HepG2 (cell line): ENCODE results near the gene PHF10. TPM values are rescaled to one million over a fixed set of nuclear protein-coding genes. Genes with fewer than 3 reads are reported as not detected.

Source experiments
- AHR ChIP-seq: IDR thresholded peaks from 2 replicates; pipeline ENCODE4 v1.6.1; 2018; ENCODE audit warnings: missing genetic modification reagents, missing compliant biosample characterization
- ARNT ChIP-seq: fragments of 450-650 bp; IDR thresholded peaks from 2 replicates; pipeline ENCODE4 v1.6.1; 2017
- ATF4 ChIP-seq, 2 experiments: fragments of 450-650 bp in 1 of 2; sonication (generic) in 1 of 2; formaldehyde crosslinking; IDR thresholded peaks; 2 replicates each; pipeline versions ENCODE4 v1.5.0 to v1.8.0; 2020 to 2022; ENCODE audit warnings: mild to moderate bottlenecking in 1 of 2, missing genetic modification reagents in 1 of 2
- BCL3 ChIP-seq: sonication (generic); formaldehyde crosslinking; IDR thresholded peaks from 2 replicates; pipeline ENCODE4 v1.5.1; 2020; ENCODE audit warnings: mild to moderate bottlenecking, missing genetic modification reagents, moderate library complexity
- BCL6 ChIP-seq: IDR thresholded peaks from 2 replicates; pipeline ENCODE4 v1.6.1; 2016; ENCODE audit warnings: missing genetic modification reagents, missing compliant biosample characterization
- FOXJ3 ChIP-seq: sonication (generic); formaldehyde crosslinking; IDR thresholded peaks from 2 replicates; pipeline ENCODE4 v1.4.0; 2020; ENCODE audit warnings: missing genetic modification reagents, mild to moderate bottlenecking, borderline replicate concordance
- HNF1A ChIP-seq, 2 experiments: sonication (generic) in 1 of 2; formaldehyde crosslinking in 1 of 2; IDR thresholded peaks; 2 replicates each; pipeline versions ENCODE4 v1.4.0 to v1.6.1; 2016 to 2020; ENCODE audit warnings: borderline replicate concordance in 1 of 2, low read depth in 1 of 2, mild to moderate bottlenecking in 1 of 2, missing genetic modification reagents in 1 of 2
- KDM5B ChIP-seq: sonication (generic); formaldehyde crosslinking; IDR thresholded peaks from 2 replicates; pipeline ENCODE4 v1.4.0; 2020; ENCODE audit warnings: missing genetic modification reagents, mild to moderate bottlenecking, borderline replicate concordance
- KLF16 ChIP-seq, 2 experiments: sonication (generic) in 1 of 2; formaldehyde crosslinking in 1 of 2; IDR thresholded peaks; 2 replicates each; pipeline versions ENCODE4 v1.6.1 to v1.8.0; 2016 to 2023; ENCODE audit warnings: missing genetic modification reagents in 2 of 2, missing compliant biosample characterization in 1 of 2
- MLLT10 ChIP-seq: sonication (generic); formaldehyde crosslinking; IDR thresholded peaks from 2 replicates; pipeline ENCODE4 v1.4.0; 2020; ENCODE audit warnings: missing genetic modification reagents
- SMC3 ChIP-seq: IDR thresholded peaks from 2 replicates; pipeline ENCODE4 v1.6.1; 2011; ENCODE audit warnings: low read length, improper control_type of control experiment
- TEAD3 ChIP-seq: optimal IDR thresholded peaks from 2 replicates; pipeline ENCODE3; 2016; ENCODE audit warnings: borderline replicate concordance
- ZFY ChIP-seq: sonication (generic); formaldehyde crosslinking; IDR thresholded peaks from 2 replicates; pipeline ENCODE4 v1.4.0; 2020; ENCODE audit warnings: missing genetic modification reagents
- ZMAT3 ChIP-seq: sonication (generic); formaldehyde crosslinking; conservative IDR thresholded peaks from 2 replicates; pipeline ENCODE4 v1.7.0; 2021; ENCODE audit warnings: missing genetic modification reagents
- ZMAT5 ChIP-seq: sonication (generic); formaldehyde crosslinking; IDR thresholded peaks from 2 replicates; pipeline ENCODE4 v1.5.0; 2020; ENCODE audit warnings: mild to moderate bottlenecking, low read depth, missing genetic modification reagents, borderline replicate concordance
- ZNF256 ChIP-seq: sonication (generic); formaldehyde crosslinking; conservative IDR thresholded peaks from 2 replicates; pipeline ENCODE4 v1.4.0; 2020; ENCODE audit warnings: missing genetic modification reagents
- ZNF329 ChIP-seq: sonication (generic); formaldehyde crosslinking; IDR thresholded peaks from 2 replicates; pipeline ENCODE4 v1.9.0; 2021; ENCODE audit warnings: low read depth, mild to moderate bottlenecking, missing genetic modification reagents
- ZNF414 ChIP-seq: sonication (generic); formaldehyde crosslinking; IDR thresholded peaks from 2 replicates; pipeline ENCODE4 v1.5.0; 2020; ENCODE audit warnings: missing genetic modification reagents
- ZNF580 ChIP-seq: IDR thresholded peaks from 2 replicates; pipeline ENCODE4 v1.6.1; 2016; ENCODE audit warnings: low read depth, borderline replicate concordance
- ZSCAN21 ChIP-seq: sonication (generic); formaldehyde crosslinking; IDR thresholded peaks from 2 replicates; pipeline ENCODE4 v1.8.0; 2022; ENCODE audit warnings: mild to moderate bottlenecking, missing genetic modification reagents, moderate library complexity, borderline replicate concordance
- polyA plus RNA-seq, 8 experiments: library from polyadenylated mRNA; depleted of rRNA in 3 of 8; stranded (reverse) in 7 of 8; unstranded in 1 of 8; fragments of >200 nt; fragmentation: Illumina TruSeq in 4 of 8; extraction: Trizol in 4 of 8; gene quantifications; 2 replicates each; pipeline versions ENCODE4 v1.2.1 to v1.2.3, GENCODE V29; 2011 to 2016; ENCODE audit warnings: low read depth in 4 of 8, missing spikeins in 1 of 8, mixed read lengths in 1 of 8; ENCODE audit not compliant: insufficient read depth in 1 of 8
- total RNA-seq, 5 experiments: library from RNA; depleted of rRNA; stranded (reverse); fragments of >200 nt; fragmentation: Illumina TruSeq; extraction: Trizol; gene quantifications; 2 replicates each; pipeline ENCODE4 v1.2.3, GENCODE V29; 2016; ENCODE audit warnings: low read depth in 1 of 5

PHF10 gene
- total and polyA plus RNA-seq, 2 of the 13 experiments (the other 11 are each of a cell fraction or from before 2014, with no cell fraction given), result 42.1 to 84.1 TPM

- TF ChIP-seq HNF1A (IDR thresholded peaks at IDR 0.05; ENCODE audit: low read depth) (no peak), HNF1A (CRISPR knock-in tag; IDR thresholded peaks at IDR 0.05; ENCODE audit: borderline replicate concordance) (peak; percentile 73), BCL6 (CRISPR knock-in tag) (peak; percentile 44), SMC3 (no peak), KLF16 (CRISPR knock-in tag; IDR thresholded peaks at IDR 0.05) (peak in 1 of 2 experiments; percentile 99; a peak in 3 of 4 replicates), ATF4 (CRISPR knock-in tag; IDR thresholded peaks at IDR 0.05) (peak in 1 of 2 experiments; percentile 75; a peak in 2 of 4 replicates), ZMAT3 (peak; percentile 95), MLLT10 (CRISPR knock-in tag) (no peak), ZFY (CRISPR knock-in tag) (peak; percentile 95), ZNF580 (CRISPR knock-in tag) (peak; percentile 91; the same call in 1 of the 2 replicates), ZMAT5 (CRISPR knock-in tag) (0 out of 2 replicates have a peak, but pooled peaks have one; percentile 65), ZSCAN21 (CRISPR knock-in tag) (peak; percentile 44; the same call in 1 of the 2 replicates), FOXJ3 (CRISPR knock-in tag) (no peak), ARNT (no peak), TEAD3 (CRISPR knock-in tag) (peak; percentile 58), ZNF414 (peak; percentile 42; the same call in 1 of the 2 replicates), ZNF329 (CRISPR knock-in tag) (peak; percentile 87; the same call in 1 of the 2 replicates), BCL3 (CRISPR knock-in tag) (peak; percentile 84; the same call in 1 of the 2 replicates), ZNF256 (CRISPR knock-in tag) (0 out of 2 replicates have a peak, but pooled peaks have one; percentile 48), KDM5B (CRISPR knock-in tag) (peak; percentile 88), AHR (CRISPR knock-in tag) (peak; percentile 74)
These were observed 22.1 kb downstream of the PHF10 start, which contains the start of the genes C6orf120 and WDR27 (continued) for GRCh38 chr6:169701954-169702839.
